SU-DHL-6 (cell line): Measurements from ENCODE around the gene MCOLN3.

Experiments used
- EZH2phosphoT487 ChIP-seq: fragments of 200-600 bp; sonication (generic), shearing (Covaris generic); conservative IDR thresholded peaks from 2 replicates; pipeline ENCODE4 v1.6.1; 2018; ENCODE audit warnings: mild to moderate bottlenecking, antibody characterized with exemption, low read length, moderate library complexity, mixed read lengths
- TF ChIP-seq, protein P1 (sequence below): fragments of 200-600 bp; sonication (generic); IDR thresholded peaks from one replicate; pipeline ENCODE4 v1.5.1; 2017; ENCODE audit warnings: antibody characterized with exemption, mild to moderate bottlenecking, low read length, moderate library complexity; ENCODE audit not compliant: insufficient read depth, poor library complexity, severe bottlenecking

DNA sequence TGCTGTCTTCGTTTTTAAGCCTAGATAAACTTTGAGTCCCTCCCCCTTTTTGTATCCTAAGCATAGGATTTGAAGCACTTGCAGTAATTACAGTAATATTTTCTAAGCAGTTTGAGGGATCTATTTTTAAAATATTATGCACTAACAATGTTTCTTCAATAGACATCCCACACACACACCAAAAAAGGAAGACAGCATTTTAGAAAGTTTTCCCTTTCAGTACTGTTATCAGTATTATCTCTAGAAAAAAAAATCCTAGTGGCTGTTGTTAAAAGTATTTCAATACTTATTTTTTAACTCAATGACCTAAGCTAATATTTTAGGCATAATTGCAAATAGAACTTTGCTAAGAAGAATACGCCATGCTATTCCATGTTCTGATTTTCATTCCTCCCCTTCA lies 15.1 kb downstream of the MCOLN3 start:
- TF ChIP-seq, protein P1, sequence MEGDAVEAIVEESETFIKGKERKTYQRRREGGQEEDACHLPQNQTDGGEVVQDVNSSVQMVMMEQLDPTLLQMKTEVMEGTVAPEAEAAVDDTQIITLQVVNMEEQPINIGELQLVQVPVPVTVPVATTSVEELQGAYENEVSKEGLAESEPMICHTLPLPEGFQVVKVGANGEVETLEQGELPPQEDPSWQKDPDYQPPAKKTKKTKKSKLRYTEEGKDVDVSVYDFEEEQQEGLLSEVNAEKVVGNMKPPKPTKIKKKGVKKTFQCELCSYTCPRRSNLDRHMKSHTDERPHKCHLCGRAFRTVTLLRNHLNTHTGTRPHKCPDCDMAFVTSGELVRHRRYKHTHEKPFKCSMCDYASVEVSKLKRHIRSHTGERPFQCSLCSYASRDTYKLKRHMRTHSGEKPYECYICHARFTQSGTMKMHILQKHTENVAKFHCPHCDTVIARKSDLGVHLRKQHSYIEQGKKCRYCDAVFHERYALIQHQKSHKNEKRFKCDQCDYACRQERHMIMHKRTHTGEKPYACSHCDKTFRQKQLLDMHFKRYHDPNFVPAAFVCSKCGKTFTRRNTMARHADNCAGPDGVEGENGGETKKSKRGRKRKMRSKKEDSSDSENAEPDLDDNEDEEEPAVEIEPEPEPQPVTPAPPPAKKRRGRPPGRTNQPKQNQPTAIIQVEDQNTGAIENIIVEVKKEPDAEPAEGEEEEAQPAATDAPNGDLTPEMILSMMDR = no peak
- no peak for TF ChIP-seq EZH2phosphoT487
